Measurements from ENCODE around the gene SLC6A3. TPM values are rescaled to one million over a fixed set of nuclear protein-coding genes. Genes with fewer than 3 reads are reported as not detected.

The SLC6A3 gene
- total and polyA plus RNA-seq, 2 donors (not counting 3 experiments of a cell fraction or from before 2014, with no cell fraction given), result not detected

DNA sequence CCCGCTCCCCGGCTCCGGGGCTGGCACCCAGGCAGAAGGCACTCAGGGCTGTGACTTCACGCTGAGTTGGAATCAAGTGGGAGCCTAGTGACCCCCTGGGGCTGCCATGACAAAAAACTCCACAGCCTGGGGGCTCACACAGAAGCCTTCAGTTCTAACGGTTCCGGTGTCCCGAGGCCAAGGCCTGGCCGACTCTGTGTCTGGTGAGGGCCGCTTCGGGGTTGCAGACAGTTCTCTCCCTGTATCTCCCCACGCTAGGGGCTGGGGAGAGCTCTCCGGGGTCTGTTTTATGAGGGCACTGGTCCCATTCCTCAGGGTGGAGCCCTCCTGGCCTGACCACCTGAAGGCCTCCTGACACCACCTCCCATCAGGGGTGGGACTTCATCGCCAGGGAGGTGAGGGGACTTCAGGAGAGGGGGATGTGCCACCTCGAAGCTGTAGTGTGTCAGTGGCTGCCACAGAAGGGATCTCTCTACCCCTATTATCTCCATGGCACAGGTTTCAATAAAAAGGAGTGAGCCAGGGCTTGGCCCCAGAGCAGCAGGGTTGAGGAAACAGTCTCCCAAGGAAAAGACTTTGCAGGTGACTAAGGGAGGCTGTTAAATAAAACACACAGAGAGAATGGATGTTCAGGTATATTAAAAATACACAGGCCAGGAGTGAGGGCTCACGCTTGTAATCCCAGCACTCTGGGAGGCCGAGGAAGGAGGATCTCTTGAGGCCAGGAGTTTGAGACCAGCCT is 1.5 kb upstream of the SLC6A3 start:
- FAIRE-seq (no peak), DNase-seq (ENCODE audit: low read depth, low spot score) (no peak)
- Histone ChIP-seq H3K79me2 (ENCODE audit: control insufficient read depth, insufficient read depth, low read length) (no peaks in the 10 kb centered on the region), H3K36me3 (ENCODE audit: control insufficient read depth in 2 of 2, extremely low read depth in 1 of 2, insufficient read depth in 2 of 2, low read length in 2 of 2) (no peaks in the 10 kb centered on the region), H3K27ac (ENCODE audit: insufficient read depth, low read depth, low read length) (no peak overlapping the region), H3K4me2 (ENCODE audit: insufficient read depth, low read length) (no peak overlapping the region), H2AFZ (ENCODE audit: low read depth, low read length) (no peak overlapping the region), H3K4me1 (ENCODE audit: control insufficient read depth, extremely low read depth, insufficient read depth, low read length) (no peaks in the 10 kb centered on the region), H3K4me3 (replicated peaks in 1 of 3; ENCODE audit: insufficient read depth in 1 of 3, low read depth in 1 of 3, low read length in 3 of 3) (no peak overlapping the region), H3K9me1 (replicated peaks; ENCODE audit: control insufficient read depth, extremely low read depth, insufficient read depth, low read length) (no peaks in the 10 kb centered on the region), H3K27me3 (ENCODE audit: control insufficient read depth in 2 of 2, insufficient read depth in 2 of 2, low read length in 2 of 2) (peaks cover 38 to 44% of the 10 kb centered on the region in 2 experiments), H3K9me3 (replicated peaks; ENCODE audit: control insufficient read depth, insufficient read depth, low read length) (no peaks in the 10 kb centered on the region), H3K9ac (replicated peaks; ENCODE audit: extremely low read depth, insufficient read depth, low read length) (no peak overlapping the region), H4K20me1 (replicated peaks; ENCODE audit: control insufficient read depth, extremely low read depth, insufficient read depth, low read length) (no peaks in the 10 kb centered on the region)
- TF ChIP-seq CTCF (IDR thresholded peaks at IDR 0.05; ENCODE audit: extremely low read depth in 1 of 2, insufficient read depth in 1 of 2, low read depth in 1 of 2, low read length in 2 of 2) (no peak), JUN (IDR thresholded peaks at IDR 0.05; ENCODE audit: borderline replicate concordance, insufficient read depth, insufficient read length, low read depth) (no peak), GATA2 (IDR thresholded peaks at IDR 0.05; ENCODE audit: insufficient read depth, insufficient read length, low read depth, low read length) (no peak), MAX (IDR thresholded peaks at IDR 0.05; ENCODE audit: insufficient read depth, insufficient read length) (no peak)
- dilution Hi-C loops (cut with MboI; ENCODE audit: extremely low pct_ligation_motif_present, low sequenced_read_pairs) (no loop called here), intact Hi-C loops (cut with micrococcal nuclease) (no loop called here)
- CTCF ChIA-PET, result no interaction called here
- no TSS peak for BruUV-seq (replicated peaks)
- POLR2A ChIA-PET, result no interaction called here
